AG09319 (cell line): ENCODE results near the gene ZXDA.
"Not testable (repeated sequence)": the region's sequence is repeated elsewhere in the genome, so short reads cannot be mapped to it uniquely, and the experiment has no call there.

Experiments
- DNase-seq: peaks from one replicate; pipeline ENCODE4 v3.0.0-alpha.2; 2010; ENCODE audit warnings: low read depth; ENCODE audit errors: extremely low read depth
- CTCF ChIP-seq: IDR thresholded peaks from 2 replicates; pipeline ENCODE4 v1.5.1; 2011; ENCODE audit warnings: low read depth, mild to moderate bottlenecking, inconsistent platforms, low read length, moderate library complexity

ZXDA gene

GRCh38 chrX:57925806-57926205 is 15.5 kb upstream of the ZXDA start:
- no peak for TF ChIP-seq CTCF

GRCh38 chrX:57918750-57919436 is 8.6 kb upstream of the ZXDA start:
- no peak for DNase-seq
- peak; percentile 47 for TF ChIP-seq CTCF

More at GRCh38 chrX:57925806-57926205, 15.5 kb upstream of the ZXDA start:
- DNase-seq, result no peak

GRCh38 chrX:57915680-57916079 is 5.4 kb upstream of the ZXDA start:
- no peak for DNase-seq
- no peak for TF ChIP-seq CTCF

- DNase-seq, result not testable (repeated sequence)
These were observed 517 bp downstream of the ZXDA start for GRCh38 chrX:57909595-57910286.

- not testable (repeated sequence) for DNase-seq
These were observed 1.2 kb downstream of the ZXDA start for GRCh38 chrX:57908972-57909594.

GRCh38 chrX:57906790-57907189 is 3.5 kb downstream of the ZXDA start:
- no peak for TF ChIP-seq CTCF
- no peak for DNase-seq

GRCh38 chrX:57905141-57905540 is 5.1 kb downstream of the ZXDA start:
- no peak for TF ChIP-seq CTCF
- DNase-seq, result no peak

GRCh38 chrX:57904176-57904880 is 5.9 kb downstream of the ZXDA start:
- no peak for DNase-seq
- TF ChIP-seq CTCF, result no peak
